HepG2 (cell line): ENCODE measurements around the gene MCRIP2. TPM values are rescaled to one million over a fixed set of nuclear protein-coding genes. Genes with fewer than 3 reads are reported as not detected.

Experiments used
- AGO1 ChIP-seq: fragments of 200-400 bp; formaldehyde crosslinking; IDR thresholded peaks from 2 replicates; pipeline ENCODE4 v1.6.1; 2017; ENCODE audit warnings: mild to moderate bottlenecking, low read depth, low read length, moderate library complexity; ENCODE audit not compliant: poor library complexity, severe bottlenecking
- ASH2L ChIP-seq: fragments of 300-600, 200-600 bp; sonication (generic); IDR thresholded peaks from 2 replicates; pipeline ENCODE4 v1.7.0; 2017; ENCODE audit warnings: low read depth, mild to moderate bottlenecking, moderate library complexity, mixed read lengths, low read length; ENCODE audit not compliant: insufficient read length
- CBX5 ChIP-seq: sonication (generic); formaldehyde crosslinking; IDR thresholded peaks from 2 replicates; pipeline ENCODE4 v1.4.0; 2020; ENCODE audit warnings: missing genetic modification reagents, borderline replicate concordance
- CEBPG ChIP-seq: IDR thresholded peaks from 2 replicates; pipeline ENCODE4 v1.6.1; 2016
- DNMT3B ChIP-seq: conservative IDR thresholded peaks from 2 replicates; pipeline ENCODE4 v1.6.1; 2016; ENCODE audit warnings: missing biosample characterization, control low read depth
- EED ChIP-seq: sonication (generic); formaldehyde crosslinking; IDR thresholded peaks from 2 replicates; pipeline ENCODE4 v1.5.0; 2020; ENCODE audit warnings: mild to moderate bottlenecking, missing genetic modification reagents
- FOSL1 ChIP-seq: sonication (generic); formaldehyde crosslinking; IDR thresholded peaks from 2 replicates; pipeline ENCODE4 v1.9.0; 2021; ENCODE audit warnings: missing genetic modification reagents, borderline replicate concordance
- GTF2F1 ChIP-seq: fragments of 150-350 bp; IDR thresholded peaks from 2 replicates; pipeline ENCODE4 v1.6.1; 2014; ENCODE audit warnings: low read length
- MIER2 ChIP-seq: IDR thresholded peaks from 2 replicates; pipeline ENCODE4 v1.6.1; 2016; ENCODE audit warnings: missing biosample characterization, missing genetic modification reagents
- NKX3-1 ChIP-seq: sonication (generic); formaldehyde crosslinking; IDR thresholded peaks from 2 replicates; pipeline ENCODE4 v1.5.0; 2020; ENCODE audit warnings: missing genetic modification reagents
- POLR2A ChIP-seq, 2 experiments: IDR thresholded peaks; 2 replicates each; pipeline ENCODE4 v1.6.1; 2011; ENCODE audit warnings: low read depth in 2 of 2, low read length in 2 of 2, mild to moderate bottlenecking in 1 of 2, moderate library complexity in 1 of 2; ENCODE audit not compliant: insufficient read depth in 1 of 2
- REST ChIP-seq, 2 experiments: IDR thresholded peaks; 2 replicates each; pipeline ENCODE4 v1.6.1; 2011 to 2012; ENCODE audit warnings: low read length in 2 of 2, borderline replicate concordance in 1 of 2, low read depth in 1 of 2, mild to moderate bottlenecking in 1 of 2, moderate library complexity in 1 of 2
- STAT5B ChIP-seq: sonication (generic); formaldehyde crosslinking; IDR thresholded peaks from 2 replicates; pipeline ENCODE4 v1.4.0; 2020; ENCODE audit warnings: missing genetic modification reagents
- ZNF121 ChIP-seq: sonication (generic); formaldehyde crosslinking; IDR thresholded peaks from 2 replicates; pipeline ENCODE4 v1.5.0; 2020; ENCODE audit warnings: mild to moderate bottlenecking, missing genetic modification reagents
- ZNF543 ChIP-seq: sonication (generic); formaldehyde crosslinking; IDR thresholded peaks from 2 replicates; pipeline ENCODE4 v1.4.0; 2020; ENCODE audit warnings: mild to moderate bottlenecking, missing genetic modification reagents
- ZNF800 ChIP-seq: sonication (generic); formaldehyde crosslinking; IDR thresholded peaks from 2 replicates; pipeline ENCODE4 v1.4.0; 2020; ENCODE audit warnings: missing genetic modification reagents
- ZNF879 ChIP-seq: sonication (generic); formaldehyde crosslinking; IDR thresholded peaks from 2 replicates; pipeline ENCODE4 v1.8.1; 2023; ENCODE audit warnings: missing genetic modification reagents
- ZSCAN21 ChIP-seq: sonication (generic); formaldehyde crosslinking; IDR thresholded peaks from 2 replicates; pipeline ENCODE4 v1.8.0; 2022; ENCODE audit warnings: mild to moderate bottlenecking, missing genetic modification reagents, moderate library complexity, borderline replicate concordance
- polyA plus RNA-seq, 8 experiments: library from polyadenylated mRNA; depleted of rRNA in 3 of 8; stranded (reverse) in 7 of 8; unstranded in 1 of 8; fragments of >200 nt; fragmentation: Illumina TruSeq in 4 of 8; extraction: Trizol in 4 of 8; gene quantifications; 2 replicates each; pipeline versions ENCODE4 v1.2.1 to v1.2.3, GENCODE V29; 2011 to 2016; ENCODE audit warnings: low read depth in 4 of 8, missing spikeins in 1 of 8, mixed read lengths in 1 of 8; ENCODE audit not compliant: insufficient read depth in 1 of 8
- total RNA-seq, 5 experiments: library from RNA; depleted of rRNA; stranded (reverse); fragments of >200 nt; fragmentation: Illumina TruSeq; extraction: Trizol; gene quantifications; 2 replicates each; pipeline ENCODE4 v1.2.3, GENCODE V29; 2016; ENCODE audit warnings: low read depth in 1 of 5
- TF ChIP-seq, protein P1 (sequence below): sonication (generic); formaldehyde crosslinking; conservative IDR thresholded peaks from 2 replicates; pipeline ENCODE4 v1.5.0; 2020; ENCODE audit warnings: missing genetic modification reagents
- TF ChIP-seq, protein P2 (sequence below): IDR thresholded peaks from 2 replicates; pipeline ENCODE4 v1.6.1; 2018; ENCODE audit warnings: missing genetic modification reagents
- TF ChIP-seq, protein P3 (sequence below): sonication (generic); formaldehyde crosslinking; conservative IDR thresholded peaks from 2 replicates; pipeline ENCODE4 v1.4.0; 2020; ENCODE audit warnings: missing genetic modification reagents

The MCRIP2 gene
- total and polyA plus RNA-seq, 2 of the 13 experiments (the other 11 are each of a cell fraction or from before 2014, with no cell fraction given), result 39.6 to 76.7 TPM

DNA sequence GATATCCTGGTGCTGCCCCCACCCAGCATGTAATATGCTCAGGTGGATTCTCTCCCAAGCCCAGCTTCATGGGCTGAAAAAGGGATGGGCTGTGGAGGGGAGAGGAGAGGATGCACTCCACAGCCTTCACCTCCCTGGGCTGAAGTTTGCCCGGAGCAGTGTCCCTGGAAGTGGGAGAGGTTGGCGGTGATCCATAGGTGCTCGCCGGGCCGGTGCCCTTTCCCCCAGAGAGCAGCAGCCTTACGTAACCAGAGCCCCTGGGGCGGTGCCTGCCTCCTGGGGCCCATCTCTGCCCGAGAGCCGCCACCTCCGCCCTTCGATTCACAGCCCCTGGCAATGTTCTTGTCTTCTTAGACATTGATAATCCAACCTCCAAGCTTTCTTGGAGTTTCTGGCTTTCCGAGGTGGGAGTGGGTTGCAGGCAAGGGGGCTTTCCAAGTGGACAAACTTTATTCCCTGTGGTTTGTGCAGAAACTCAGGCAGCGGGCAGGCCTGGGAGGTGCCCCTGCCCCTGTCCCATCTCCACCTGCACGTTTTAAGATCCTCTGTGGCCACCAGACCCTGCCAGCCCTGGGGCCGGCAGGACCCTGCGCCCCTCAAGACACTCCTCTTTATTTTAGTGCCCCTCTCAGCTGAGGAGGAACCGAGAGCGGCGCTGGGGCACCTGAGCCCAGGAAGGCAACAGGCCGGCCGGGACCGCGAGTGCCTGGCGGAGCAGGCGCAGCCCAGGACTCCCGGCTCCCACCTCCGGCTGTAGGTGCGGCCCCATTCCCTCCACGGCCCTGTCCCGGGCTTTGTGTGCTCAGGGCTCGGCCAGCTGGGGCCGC, 4.4 kb downstream of the MCRIP2 start (continued):
- TF ChIP-seq ZNF879, result no peak
- TF ChIP-seq, protein P1, sequence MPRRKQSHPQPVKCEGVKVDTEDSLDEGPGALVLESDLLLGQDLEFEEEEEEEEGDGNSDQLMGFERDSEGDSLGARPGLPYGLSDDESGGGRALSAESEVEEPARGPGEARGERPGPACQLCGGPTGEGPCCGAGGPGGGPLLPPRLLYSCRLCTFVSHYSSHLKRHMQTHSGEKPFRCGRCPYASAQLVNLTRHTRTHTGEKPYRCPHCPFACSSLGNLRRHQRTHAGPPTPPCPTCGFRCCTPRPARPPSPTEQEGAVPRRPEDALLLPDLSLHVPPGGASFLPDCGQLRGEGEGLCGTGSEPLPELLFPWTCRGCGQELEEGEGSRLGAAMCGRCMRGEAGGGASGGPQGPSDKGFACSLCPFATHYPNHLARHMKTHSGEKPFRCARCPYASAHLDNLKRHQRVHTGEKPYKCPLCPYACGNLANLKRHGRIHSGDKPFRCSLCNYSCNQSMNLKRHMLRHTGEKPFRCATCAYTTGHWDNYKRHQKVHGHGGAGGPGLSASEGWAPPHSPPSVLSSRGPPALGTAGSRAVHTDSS (CRISPR knock-in tag), result no peak
- TF ChIP-seq NKX3-1 (CRISPR knock-in tag), result no peak
- no peak for TF ChIP-seq GTF2F1
- no peak for TF ChIP-seq ZSCAN21
- TF ChIP-seq ASH2L, result no peak
- TF ChIP-seq ZNF543 (CRISPR knock-in tag), result no peak
- TF ChIP-seq POLR2A (IDR thresholded peaks at IDR 0.05; ENCODE audit: insufficient read depth in 1 of 2, low read depth in 2 of 2, low read length in 2 of 2), result peak; percentile 45 to 61
- no peak; the same call in 1 of the 2 replicates for TF ChIP-seq CBX5 (CRISPR knock-in tag)
- TF ChIP-seq ZNF800, result no peak
- 0 out of 2 replicates have a peak, but pooled peaks have one; percentile 53 for TF ChIP-seq EED
- TF ChIP-seq AGO1, result peak; percentile 95
- peak; percentile 82 for TF ChIP-seq CEBPG (CRISPR knock-in tag)
- TF ChIP-seq MIER2 (CRISPR knock-in tag), result no peak
- TF ChIP-seq ZNF121 (CRISPR knock-in tag), result no peak
- TF ChIP-seq, protein P2, sequence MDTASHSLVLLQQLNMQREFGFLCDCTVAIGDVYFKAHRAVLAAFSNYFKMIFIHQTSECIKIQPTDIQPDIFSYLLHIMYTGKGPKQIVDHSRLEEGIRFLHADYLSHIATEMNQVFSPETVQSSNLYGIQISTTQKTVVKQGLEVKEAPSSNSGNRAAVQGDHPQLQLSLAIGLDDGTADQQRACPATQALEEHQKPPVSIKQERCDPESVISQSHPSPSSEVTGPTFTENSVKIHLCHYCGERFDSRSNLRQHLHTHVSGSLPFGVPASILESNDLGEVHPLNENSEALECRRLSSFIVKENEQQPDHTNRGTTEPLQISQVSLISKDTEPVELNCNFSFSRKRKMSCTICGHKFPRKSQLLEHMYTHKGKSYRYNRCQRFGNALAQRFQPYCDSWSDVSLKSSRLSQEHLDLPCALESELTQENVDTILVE, result no peak
- TF ChIP-seq, protein P3, sequence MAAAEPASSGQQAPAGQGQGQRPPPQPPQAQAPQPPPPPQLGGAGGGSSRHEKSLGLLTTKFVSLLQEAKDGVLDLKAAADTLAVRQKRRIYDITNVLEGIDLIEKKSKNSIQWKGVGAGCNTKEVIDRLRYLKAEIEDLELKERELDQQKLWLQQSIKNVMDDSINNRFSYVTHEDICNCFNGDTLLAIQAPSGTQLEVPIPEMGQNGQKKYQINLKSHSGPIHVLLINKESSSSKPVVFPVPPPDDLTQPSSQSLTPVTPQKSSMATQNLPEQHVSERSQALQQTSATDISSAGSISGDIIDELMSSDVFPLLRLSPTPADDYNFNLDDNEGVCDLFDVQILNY (CRISPR knock-in tag), result no peak
- TF ChIP-seq REST (IDR thresholded peaks at IDR 0.05; ENCODE audit: borderline replicate concordance in 1 of 2, low read depth in 1 of 2, low read length in 2 of 2), result no peak
- TF ChIP-seq STAT5B (CRISPR knock-in tag), result no peak
- TF ChIP-seq DNMT3B (CRISPR knock-in tag), result no peak
- TF ChIP-seq FOSL1 (CRISPR knock-in tag), result no peak
